ENCODE data around the gene AMBRA1. TPM values are rescaled to one million over a fixed set of nuclear protein-coding genes. Genes with fewer than 3 reads are reported as not detected.

Gene AMBRA1
- total RNA-seq, 1 donor from 2014 or later = 36.9 TPM

GRCh38 chr11:46418751-46419150, 175.1 kb downstream of the AMBRA1 start:
- H3K9me3 Mint-ChIP-seq (ENCODE audit: unreplicated experiment) = no peaks in the 10 kb centered on the region

GRCh38 chr11:46417711-46418110, 176.1 kb downstream of the AMBRA1 start:
- Mint-ChIP-seq H3K4me3 (ENCODE audit: unreplicated experiment) (no peak overlapping the region), H3K36me3 (ENCODE audit: low read depth, unreplicated experiment) (peaks cover 26% of the 10 kb centered on the region), H3K9me3 (ENCODE audit: unreplicated experiment) (no peaks in the 10 kb centered on the region), H3K27me3 (ENCODE audit: unreplicated experiment) (no peaks in the 10 kb centered on the region), H3K27ac (ENCODE audit: unreplicated experiment) (peak overlapping the region; percentile 27), H3K4me1 (ENCODE audit: unreplicated experiment) (peaks cover 8% of the 10 kb centered on the region)
- TF ChIP-seq, protein P1, sequence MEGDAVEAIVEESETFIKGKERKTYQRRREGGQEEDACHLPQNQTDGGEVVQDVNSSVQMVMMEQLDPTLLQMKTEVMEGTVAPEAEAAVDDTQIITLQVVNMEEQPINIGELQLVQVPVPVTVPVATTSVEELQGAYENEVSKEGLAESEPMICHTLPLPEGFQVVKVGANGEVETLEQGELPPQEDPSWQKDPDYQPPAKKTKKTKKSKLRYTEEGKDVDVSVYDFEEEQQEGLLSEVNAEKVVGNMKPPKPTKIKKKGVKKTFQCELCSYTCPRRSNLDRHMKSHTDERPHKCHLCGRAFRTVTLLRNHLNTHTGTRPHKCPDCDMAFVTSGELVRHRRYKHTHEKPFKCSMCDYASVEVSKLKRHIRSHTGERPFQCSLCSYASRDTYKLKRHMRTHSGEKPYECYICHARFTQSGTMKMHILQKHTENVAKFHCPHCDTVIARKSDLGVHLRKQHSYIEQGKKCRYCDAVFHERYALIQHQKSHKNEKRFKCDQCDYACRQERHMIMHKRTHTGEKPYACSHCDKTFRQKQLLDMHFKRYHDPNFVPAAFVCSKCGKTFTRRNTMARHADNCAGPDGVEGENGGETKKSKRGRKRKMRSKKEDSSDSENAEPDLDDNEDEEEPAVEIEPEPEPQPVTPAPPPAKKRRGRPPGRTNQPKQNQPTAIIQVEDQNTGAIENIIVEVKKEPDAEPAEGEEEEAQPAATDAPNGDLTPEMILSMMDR (IDR thresholded peaks at IDR 0.05; ENCODE audit: unreplicated experiment) = no peak
- no peak for DNase-seq (ENCODE audit: low spot score)

More at GRCh38 chr11:46418751-46419150, 175.1 kb downstream of the AMBRA1 start:
- Mint-ChIP-seq H3K27ac (ENCODE audit: unreplicated experiment) (peak overlapping the region; percentile 43), H3K4me1 (ENCODE audit: unreplicated experiment) (peaks cover 8% of the 10 kb centered on the region), H3K27me3 (ENCODE audit: unreplicated experiment) (no peaks in the 10 kb centered on the region), H3K36me3 (ENCODE audit: low read depth, unreplicated experiment) (peaks cover 26% of the 10 kb centered on the region), H3K4me3 (ENCODE audit: unreplicated experiment) (peak overlapping the region; percentile 34)
- no peak for DNase-seq (ENCODE audit: low spot score)
- TF ChIP-seq, protein P1 (IDR thresholded peaks at IDR 0.05; ENCODE audit: unreplicated experiment) = no peak

DNA sequence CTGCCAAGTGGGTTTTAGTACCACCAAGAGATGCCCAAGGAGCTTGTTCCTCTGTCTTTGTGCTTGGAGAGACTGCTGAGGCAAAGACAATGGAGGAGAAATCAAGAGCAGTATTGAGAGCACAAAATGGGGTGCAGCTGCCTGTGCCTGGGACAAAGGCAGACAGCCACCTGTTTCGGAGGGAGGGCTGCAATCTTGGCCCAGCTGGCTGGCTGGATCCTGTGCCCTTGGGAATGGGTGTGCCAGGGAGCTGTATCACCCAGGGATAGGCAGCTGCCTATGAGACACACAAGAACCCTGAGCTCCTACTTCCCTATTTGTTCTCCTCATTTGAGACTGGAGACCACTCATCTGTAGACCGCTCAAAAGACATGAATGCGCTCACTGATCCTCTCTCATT, 178.9 kb downstream of the AMBRA1 start:
- Mint-ChIP-seq H3K27me3 (ENCODE audit: unreplicated experiment) (peaks cover 5% of the 10 kb centered on the region), H3K27ac (ENCODE audit: unreplicated experiment) (no peak overlapping the region), H3K9me3 (ENCODE audit: unreplicated experiment) (no peaks in the 10 kb centered on the region), H3K4me3 (ENCODE audit: unreplicated experiment) (peak overlapping the region; percentile 21), H3K36me3 (ENCODE audit: low read depth, unreplicated experiment) (peaks cover 21% of the 10 kb centered on the region), H3K4me1 (ENCODE audit: unreplicated experiment) (peaks cover 8% of the 10 kb centered on the region)
- DNase-seq (ENCODE audit: low spot score) = no peak
- TF ChIP-seq, protein P1 (IDR thresholded peaks at IDR 0.05; ENCODE audit: unreplicated experiment) = no peak

DNA sequence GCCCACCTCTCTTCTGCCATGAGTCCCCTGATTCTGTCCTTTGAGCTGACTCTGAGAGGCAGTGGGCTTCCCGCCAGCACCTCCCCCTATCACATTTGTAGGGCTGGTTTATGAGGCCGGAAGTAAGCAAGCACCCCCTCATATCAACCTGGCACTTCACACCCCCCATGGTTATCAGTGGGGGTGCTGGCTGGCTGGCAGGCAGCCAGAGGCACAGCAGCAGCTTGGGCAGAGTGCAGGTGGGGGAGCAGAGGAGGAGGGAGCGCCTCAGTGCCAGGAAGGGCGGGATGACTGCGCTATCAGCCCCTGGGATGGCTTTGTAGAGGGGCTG, 179.4 kb downstream of the AMBRA1 start:
- Mint-ChIP-seq H3K27ac (ENCODE audit: unreplicated experiment) (peak overlapping the region; percentile 3), H3K27me3 (ENCODE audit: unreplicated experiment) (peaks cover 6% of the 10 kb centered on the region), H3K9me3 (ENCODE audit: unreplicated experiment) (no peaks in the 10 kb centered on the region), H3K4me1 (ENCODE audit: unreplicated experiment) (peaks cover 8% of the 10 kb centered on the region), H3K4me3 (ENCODE audit: unreplicated experiment) (no peak overlapping the region), H3K36me3 (ENCODE audit: low read depth, unreplicated experiment) (peaks cover 21% of the 10 kb centered on the region)
- DNase-seq (ENCODE audit: low spot score) = no peak
- TF ChIP-seq, protein P1 (IDR thresholded peaks at IDR 0.05; ENCODE audit: unreplicated experiment) = no peak

DNA sequence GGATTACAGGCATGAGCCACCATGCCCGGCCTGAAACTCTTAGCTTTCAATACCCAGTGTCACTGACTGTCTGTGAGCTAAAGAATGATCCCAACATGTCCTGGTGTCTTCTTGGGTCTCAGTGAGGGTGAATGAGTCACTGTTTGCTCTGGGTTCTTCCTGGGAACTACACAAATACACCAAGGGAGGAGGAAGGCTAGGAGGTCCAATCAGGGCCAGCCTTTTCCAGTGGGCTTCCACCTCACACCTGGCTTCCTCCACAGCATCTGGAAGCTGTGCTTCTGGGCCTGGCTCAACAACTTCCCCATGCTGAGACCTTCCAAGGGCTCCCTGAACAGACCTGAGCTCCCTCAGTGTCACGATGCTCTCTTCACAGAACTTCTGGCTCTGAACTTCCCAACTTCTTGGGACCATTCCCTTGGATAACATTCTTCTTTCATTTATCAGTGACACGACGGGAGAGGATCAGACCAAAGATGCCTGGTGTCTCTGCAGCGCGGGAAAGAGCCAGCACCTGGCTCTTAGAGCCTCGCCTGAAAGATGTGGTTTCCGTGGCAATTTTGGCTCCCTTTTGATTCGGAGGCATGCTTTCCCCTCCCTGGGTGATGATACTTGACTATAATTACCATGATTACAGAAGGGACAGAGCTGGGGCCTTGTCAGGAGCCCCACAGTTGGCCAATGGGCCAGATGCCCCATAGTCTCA, 179.9 kb downstream of the AMBRA1 start:
- peak overlapping the region; percentile 3 for H3K27ac Mint-ChIP-seq (ENCODE audit: unreplicated experiment)
- H3K27me3 Mint-ChIP-seq (ENCODE audit: unreplicated experiment) = peaks cover 6% of the 10 kb centered on the region
- DNase-seq (ENCODE audit: low spot score) = no peak
- no peak overlapping the region for H3K4me3 Mint-ChIP-seq (ENCODE audit: unreplicated experiment)
- peaks cover 21% of the 10 kb centered on the region for H3K36me3 Mint-ChIP-seq (ENCODE audit: low read depth, unreplicated experiment)
- TF ChIP-seq, protein P1 (IDR thresholded peaks at IDR 0.05; ENCODE audit: unreplicated experiment) = no peak
- no peaks in the 10 kb centered on the region for H3K9me3 Mint-ChIP-seq (ENCODE audit: unreplicated experiment)
- H3K4me1 Mint-ChIP-seq (ENCODE audit: unreplicated experiment) = peaks cover 6% of the 10 kb centered on the region
